Measurements from ENCODE around the gene TTLL9.
A peak's percentile ranks its signal among the peaks of the same experiment; 100 is the strongest.

TTLL9 gene

DNA sequence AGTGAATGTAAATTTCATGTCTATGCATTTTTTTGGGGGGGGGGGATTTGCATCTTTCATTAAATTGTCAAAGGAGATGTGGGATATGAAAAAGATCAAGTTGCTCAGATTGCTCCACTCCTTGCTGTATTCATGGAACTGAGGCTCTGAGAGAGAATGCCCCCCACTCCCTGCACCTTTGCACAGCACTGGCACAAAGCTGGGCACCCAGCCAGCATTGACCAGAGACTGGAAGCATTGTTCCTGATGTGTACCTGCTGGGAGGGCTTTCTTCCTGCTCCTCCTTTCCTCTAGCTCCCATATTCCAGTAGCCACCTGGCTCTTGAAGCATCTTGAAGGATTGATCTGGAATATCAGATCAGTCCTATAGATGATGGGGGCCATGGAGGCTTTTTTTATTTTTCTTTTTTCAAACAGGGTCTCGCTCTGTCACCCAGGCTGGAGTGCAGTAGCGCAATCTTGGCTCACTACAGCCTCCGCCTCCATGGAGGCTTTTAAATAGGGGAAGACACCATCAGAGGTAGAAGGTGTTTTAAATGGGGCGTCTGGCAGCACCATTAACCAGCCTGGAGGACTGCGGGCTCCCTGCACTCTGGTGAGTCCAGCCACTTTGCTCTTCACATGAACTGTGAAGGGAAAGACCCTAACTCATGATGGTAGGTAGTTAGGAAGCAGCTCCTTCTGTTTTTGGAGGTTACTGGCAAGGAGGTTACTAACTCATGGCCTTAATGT, 11.0 kb upstream of the TTLL9 start:
- DNase-seq, result peak; percentile 15

DNA sequence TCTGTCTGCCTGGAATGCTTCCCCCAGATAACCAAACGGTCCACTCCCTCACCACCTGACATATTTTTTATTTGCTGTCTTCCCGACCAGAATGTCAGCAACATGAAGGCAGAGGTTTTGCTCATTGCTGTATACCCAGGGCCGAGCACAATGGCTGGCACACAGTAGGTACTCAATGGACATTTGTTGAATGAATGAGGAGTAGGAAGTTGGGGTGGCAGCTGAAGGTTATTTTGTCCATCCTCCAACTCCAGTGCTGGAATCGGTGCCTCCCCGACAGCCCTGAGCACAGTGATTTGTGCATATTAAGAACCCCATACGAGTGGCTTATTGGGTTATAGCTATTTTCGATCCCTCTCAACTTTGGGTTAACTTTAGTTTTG, 10.4 kb upstream of the TTLL9 start:
- no peak for DNase-seq

DNA sequence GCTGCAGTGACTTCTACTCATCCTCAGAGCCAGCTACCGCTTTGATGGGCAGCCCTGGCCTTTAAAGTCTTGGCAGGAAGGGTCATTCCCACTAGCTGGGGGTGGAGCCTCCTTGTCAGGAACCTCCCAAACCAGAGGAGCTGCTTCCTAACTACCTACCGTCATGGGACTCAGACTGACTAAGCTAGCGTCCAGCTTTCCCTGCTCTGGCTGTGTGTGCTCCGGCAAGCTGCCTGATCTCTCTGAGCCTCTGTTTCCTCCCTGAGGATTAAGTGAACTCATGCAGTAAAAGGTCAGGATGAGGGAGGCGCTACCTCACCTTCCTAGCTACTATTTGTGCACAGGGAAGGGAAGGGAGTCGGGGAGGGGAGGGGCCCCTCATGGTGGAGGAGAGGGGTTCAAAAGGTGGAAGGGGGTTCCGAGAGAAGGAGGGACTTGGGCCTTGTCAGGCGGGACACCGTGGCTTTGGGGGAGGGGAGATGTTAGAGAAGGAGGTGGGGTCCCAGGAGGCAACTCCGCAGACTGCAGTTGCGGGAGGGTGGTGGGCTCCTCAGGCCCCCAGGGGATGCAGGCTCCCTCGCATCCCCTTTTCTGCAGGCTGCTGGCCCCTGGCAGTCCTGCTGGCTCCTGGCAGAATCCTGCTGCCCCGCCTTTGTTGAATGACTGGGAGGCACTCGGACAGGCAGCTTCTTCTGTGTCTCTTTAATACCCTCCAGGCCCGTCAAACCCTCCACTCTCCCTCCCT, 9.9 kb upstream of the TTLL9 start:
- peak; percentile 40 for DNase-seq

DNA sequence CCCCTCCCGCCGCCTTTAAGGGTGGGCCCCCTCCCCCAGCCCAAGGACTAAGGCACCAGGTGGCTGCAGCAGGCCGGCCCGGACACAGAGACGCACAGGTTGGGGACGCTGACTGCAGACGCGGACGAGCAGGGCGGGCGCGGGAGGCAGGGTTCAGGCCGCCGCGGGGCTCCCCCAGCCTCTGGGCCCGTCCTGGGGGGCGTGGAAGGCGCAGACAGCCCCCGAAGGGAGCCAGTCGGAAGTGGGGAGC, 9.4 kb upstream of the TTLL9 start:
- DNase-seq, result no peak

DNA sequence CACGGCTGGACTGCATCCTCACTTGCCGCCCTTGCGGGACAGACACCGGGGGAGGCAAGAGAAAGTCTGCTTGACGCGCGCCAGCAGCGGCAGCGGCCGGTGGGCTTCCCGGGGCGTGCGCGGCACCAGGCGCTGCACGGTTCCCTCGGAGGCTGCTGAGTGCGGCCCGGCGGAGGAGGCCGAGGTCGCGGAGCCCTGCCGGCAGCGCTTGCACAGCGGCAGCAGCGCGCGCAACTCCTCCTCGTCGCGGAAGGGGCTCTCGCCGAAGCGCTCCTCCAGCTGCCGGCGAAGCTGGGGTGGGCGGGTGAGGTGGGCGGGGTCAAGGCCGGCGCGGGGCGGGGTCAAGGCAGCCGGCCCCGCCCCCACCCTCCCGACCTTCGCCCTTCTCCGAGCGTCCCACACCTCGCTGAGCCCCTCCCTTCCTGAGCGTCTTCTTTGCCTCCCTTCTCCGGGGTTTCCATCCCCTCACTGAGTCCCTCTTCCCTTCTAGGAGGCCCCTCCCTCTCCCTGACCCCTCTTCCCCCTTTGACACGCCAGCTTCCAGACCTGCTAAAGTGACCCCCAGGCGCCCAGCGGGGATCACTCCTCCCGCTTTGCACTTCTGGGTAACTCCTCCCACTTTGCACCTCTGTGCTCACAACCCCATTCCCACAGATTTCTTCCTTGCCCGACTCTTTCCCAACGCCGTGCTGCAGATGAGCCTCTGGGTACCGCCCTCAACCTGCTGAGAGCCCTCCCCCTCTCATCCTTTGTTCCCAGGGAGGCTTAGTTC, 8.9 kb upstream of the TTLL9 start:
- DNase-seq, result peak; percentile 83

DNA sequence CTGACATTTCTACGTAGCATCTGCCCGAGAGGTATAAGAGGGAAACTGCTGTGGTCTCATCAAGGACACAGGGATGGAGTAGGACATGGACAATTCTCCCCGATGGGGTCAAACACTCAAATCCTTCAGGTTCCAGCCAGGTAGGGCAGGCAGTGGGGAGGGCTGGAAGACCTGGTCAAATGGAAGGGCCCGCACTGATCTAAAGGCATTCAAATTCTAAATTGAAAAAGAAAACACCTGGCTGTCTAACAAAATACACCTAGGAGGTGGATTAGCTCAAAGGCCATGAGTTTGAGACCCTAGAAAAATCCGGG, 8.3 kb upstream of the TTLL9 start:
- DNase-seq, result no peak

DNA sequence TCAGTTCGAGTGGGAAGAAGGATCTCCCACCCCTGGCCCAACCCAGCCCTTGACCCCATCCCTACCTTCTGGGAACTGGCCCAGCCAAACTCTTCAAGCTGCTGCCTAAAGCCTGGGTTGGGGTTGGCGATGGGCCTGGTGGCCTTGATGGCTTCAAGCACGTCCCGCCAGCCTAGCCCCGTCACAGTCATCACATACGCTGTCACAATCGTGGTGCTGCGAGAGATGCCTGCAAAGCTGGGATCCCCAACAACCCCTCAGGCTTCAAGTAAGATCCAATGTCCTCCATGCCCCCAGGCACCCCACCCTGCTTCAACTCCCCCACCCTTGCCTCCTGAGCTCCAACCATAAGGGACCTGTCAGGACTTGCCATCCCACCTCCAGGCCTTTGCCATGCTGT, 7.9 kb upstream of the TTLL9 start:
- peak; percentile 16 for DNase-seq

DNA sequence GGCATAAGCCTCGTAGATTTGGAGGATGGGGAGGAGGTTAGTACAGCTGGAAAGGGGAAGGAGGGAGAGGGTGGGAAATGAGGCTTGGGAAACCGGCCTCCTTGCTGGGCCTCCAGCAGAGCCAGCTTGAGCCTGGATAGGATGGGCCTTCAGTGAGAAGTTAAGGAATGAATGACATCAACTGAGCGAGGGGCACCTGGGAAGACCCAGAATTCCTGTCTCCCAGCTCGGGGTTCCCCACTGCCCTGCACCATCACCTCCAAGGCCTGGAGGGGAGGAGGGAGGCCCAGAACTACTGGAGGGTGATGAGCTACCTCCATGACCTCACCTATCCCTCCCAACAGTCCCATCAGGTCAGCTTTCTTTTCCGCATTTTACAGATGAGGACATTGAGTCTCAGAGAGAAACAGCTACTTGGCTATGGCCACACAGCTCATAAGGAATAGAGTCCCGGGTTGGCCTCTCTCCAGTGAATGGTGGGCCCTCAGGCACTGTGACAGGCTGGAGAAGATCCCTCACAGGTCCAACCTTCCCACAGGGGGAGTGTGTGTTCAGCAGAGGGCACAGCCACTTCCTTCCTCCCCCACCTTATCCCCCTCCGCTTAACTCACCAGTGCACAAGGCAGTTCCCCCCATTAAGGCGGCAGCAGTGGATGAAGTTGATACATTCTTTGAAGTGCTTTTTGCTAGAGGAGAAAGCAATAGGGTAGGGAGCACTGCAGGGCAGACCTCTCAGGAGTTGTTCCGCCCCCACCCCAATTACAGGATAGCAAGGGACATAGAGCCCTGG, 6.9 kb upstream of the TTLL9 start:
- DNase-seq, result peak; percentile 13

DNA sequence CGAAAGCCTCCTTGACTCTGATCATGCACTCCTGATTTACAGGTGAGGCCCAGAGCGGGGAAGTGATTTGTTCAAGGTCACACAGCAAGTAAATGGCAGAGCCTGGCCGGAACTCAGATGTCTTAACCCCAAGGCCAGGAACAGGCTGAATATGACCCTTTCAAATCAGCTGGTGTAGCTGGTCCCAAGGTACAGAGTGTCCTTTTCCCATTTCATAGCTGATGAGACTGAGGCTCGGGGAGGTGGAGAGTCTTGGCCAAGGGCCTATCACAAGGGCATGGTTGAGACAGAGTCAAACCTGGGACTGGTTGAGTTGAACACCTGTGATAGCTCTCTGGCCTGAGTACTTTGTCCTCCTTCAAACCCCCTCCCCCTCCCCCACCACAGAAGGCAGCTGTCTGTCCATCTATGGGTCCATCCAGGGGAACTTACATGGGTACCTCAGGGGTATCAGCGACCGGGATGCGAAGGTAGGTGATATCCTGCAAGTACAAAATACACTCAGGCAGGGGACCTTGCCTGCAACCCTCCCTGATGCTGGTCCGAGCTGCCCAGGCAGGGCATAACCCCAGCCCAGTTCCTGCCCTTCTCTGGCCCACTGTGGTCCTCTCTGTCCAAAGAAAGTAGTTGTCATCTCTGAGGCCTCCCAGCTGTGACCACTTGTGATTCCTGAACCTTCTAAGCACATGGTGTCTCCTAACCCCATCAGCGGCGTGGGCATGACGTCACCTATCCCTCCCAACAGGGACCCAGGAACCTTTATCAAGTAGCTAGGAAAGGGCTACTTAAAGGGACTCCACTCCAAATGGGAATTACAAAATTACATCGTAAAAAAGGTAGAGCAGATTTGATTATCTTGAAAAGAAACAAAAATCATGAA, 5.7 kb upstream of the TTLL9 start:
- DNase-seq, result peak; percentile 11

DNA sequence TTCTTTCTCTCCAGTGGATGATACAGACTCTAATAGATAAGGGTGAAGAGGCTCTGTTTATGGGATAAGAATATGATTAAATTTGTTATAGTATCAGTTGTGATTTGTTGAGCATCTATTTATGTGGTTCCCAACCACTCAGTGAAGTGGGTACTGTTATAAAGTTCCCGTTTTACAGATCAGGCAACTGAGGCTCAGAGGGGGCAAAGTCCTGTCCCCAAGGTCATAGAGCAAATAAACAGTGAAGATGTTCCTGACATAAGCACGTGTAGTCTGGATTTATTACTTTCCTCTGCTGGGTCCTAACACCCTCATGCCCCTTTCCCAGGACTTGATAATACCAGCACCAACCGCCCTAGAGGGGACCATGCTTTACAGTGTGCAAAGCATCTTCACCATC, 4.2 kb upstream of the TTLL9 start:
- no peak for DNase-seq

DNA sequence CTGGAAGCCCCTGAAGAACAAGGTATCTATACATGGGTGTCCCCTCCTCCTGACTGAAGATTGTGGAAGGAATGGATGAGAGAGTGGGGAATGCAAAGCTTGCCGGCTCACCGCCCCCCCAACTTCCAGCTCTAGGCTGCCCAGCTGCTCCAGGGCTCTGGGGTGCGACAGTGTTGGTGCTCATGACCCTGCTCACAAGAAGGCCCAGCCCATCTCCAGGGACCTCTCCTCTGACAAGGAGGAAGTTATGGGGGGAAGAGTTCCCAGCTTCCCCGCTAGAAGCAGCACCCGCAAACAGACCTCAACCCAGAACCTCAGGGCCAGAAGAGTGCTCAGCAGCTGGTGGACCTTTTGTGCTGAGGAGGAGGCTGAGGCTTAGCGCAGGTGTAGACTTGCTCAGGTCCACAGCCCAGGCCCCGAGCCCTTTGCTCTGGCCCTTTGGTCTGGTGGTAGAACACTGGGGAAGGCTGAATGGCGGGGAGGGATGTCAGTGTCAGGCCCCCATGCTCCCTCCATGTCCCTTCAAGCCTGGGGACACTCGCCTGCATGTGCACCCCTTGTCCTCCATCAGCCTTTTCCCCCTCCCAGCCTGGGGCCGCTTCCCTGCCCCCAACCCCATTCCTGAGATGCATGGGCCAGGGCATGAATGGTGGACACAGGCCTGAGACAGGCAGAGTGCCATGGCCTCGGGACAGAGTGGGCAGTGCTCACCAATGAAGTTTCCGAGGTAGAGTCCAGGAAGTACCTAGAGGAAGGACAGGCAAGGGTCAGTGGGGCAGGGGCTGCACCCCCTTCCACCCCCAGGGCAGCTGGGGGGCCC, 1.4 kb upstream of the TTLL9 start:
- peak; percentile 22 for DNase-seq

DNA sequence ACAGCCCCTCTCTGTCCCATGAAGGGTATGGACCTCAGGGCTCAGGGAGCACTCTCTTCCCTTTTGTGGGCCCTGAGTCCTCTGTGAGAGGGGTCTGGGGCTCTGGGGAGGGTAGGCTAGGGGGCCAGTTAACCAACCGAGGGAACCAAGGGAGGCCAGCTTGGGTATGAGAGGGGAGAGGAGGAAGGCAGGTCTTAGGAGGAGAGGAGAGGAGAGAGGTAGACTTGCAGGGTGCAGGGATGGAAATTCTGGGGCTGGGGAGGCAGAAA, 827 bp upstream of the TTLL9 start:
- no peak for DNase-seq

DNA sequence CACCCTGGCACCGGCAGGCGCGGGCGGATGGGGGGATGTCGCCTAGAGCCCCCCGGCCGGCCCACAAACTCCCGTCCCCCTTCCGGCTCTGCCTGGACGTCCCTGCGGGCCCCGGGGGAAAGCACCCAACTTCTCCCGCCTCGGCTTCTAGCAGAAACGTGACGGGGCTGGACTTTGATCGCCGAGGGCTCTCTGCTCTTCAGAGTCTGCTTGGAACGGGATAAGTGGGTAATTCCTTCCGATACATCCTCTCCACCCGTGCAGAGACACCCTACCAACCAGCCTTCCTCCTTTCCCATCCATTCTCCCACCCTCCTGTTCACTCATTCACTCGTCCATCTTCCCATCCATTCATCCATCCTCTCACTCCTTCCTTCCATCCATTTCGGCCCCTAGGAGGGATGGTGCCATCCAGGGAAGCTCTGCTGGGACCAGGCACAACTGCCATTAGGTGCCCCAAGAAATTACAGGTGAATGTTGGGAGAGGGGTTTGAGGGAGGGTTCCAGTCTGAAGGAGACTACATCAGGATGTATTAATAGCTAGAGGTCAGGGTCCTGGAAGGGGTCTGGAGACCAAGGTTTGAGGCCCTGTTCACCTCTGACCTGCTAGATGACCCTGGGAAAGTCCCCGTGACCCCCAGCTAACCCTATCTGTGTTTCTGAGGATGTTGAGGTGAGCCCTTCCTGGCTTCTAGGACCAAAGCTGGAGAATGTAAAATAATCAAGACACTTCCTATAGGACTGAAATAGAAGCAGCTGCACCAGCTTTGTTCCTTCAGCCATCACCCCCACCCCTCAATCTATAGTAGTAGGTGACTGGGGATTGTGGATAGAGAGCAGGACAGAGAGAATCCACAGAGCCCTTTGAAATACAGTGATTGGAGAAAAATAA, 538 bp downstream of the TTLL9 start:
- DNase-seq, result no peak

DNA sequence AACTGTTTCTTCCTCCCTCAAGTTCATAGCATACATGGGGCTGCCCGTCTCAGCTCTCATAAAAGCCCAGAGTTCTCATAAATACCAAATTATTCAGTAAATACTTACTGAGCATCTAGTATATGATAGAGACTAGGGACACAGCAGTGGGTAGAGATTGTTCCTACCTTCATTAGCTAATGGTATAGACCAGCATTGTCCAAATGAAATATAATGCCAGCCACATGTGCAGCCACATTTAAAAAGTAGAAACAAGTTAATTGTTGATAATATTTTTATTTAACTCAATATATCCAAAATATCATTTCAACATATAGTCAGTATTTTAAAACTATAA, 1.2 kb downstream of the TTLL9 start:
- no peak for DNase-seq

DNA sequence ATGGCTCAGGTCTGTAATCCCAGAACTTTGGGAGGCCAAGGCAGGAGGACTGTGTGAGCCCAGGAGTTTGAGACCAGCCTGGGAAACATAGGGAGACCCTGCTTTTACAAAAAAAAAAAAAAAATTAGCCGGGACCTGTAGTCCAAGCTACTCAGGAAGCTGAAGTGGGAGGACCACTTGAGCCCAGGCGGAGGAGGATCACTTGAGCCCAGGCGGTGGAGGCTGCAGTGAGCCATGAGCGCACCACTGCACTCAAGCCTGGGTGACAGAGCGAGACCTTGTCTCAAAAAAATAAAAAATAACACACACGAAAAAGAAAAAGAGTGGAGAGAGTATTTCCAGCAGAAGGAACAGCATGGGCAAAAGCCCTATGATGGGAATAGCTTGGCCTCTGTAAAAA, 2.0 kb downstream of the TTLL9 start:
- DNase-seq, result no peak

DNA sequence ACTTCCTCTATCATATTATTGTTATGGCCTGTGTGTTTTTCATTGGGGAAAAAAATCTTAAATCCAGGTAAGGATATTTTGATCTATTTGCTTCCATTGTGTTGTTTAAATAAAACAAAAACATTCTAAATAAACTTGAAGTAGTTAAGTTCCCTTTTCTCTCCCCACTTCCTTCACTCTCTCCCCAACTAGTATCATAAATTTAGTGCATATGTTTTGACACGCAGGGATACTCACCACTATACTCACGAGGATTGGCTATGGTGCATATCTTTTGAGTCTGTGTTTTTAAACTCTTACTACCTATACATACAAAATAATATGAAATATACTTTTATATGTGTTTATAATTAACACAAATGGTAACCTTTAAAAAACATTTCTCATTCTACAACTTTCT, 5.2 kb downstream of the TTLL9 start:
- DNase-seq, result no peak

DNA sequence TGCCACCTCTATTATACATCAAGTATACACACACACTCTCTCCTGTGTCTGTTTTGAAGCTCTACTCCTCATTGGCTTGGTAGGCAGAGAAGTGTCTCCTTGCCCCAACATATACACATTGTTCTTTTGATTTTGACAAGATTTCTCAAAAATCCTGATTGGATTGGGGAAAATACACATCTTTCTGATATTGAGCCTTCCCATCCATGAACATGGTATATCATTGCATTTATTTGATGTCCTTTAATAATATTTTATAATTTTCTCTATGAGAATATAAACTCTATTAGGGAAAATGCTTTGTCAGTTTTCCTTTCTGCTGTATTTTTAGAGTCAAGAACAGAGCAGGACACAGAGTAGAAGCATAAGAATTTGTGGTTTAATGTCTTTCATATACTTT, 7.2 kb downstream of the TTLL9 start:
- DNase-seq, result no peak

DNA sequence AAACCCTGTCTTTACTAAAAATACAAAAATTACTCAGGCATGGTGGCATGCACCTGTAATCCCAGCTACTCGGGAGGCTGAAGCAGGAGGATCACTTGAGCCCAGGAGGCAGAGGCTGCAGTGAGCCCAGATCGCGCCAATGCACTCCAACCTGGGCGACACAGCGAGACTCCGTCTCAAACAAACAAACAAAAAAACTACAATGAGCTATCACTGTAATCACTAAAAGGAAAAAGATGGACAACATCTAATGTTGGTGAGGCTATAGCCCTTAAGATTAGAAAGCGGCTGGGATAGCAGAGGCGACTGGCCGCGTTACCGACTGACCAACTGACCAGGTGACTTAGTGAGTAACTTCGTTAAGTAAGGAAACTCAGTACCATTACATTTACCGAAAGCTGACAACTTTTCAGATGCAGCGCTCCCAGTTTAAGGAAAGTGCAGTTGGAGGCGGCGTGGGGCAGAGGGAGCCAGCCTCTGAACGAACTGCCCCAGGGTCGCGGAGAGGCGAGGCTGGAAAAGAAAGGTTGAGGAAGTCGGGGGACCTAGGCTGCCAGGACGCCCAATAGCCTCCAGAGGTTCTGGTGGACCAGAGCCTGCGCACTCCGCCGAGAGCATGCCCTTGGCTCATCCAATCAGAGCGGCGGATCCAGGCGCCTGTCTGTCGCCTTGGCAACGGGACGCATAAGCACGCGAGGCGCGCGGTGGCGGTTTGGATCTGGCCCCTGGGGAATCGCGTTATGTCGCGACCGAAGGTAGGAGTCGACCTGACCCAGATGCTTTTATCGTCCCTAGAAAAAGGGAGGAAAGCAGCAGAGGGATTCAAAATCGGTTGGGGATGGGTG, 8.9 kb downstream of the TTLL9 start:
- peak; percentile 93 for DNase-seq

DNA sequence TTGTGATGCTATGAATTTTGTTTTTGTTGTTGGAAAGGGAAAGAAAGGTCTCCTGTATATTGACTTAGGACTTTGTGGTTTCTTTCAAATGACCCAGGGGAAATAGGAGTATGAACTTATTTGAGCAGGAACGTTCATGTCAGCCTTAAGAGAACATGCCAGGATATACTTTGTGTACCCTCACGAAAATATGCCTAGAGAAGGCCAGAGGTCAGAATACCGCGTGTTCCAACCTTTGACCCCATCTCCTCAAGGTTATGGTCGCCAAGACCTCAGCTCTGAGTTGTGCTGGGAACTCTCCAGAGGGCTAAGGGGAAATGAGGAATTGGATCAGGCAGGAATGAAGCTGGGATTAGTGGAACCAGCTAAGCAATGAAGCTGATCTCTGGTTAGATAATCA, 11.5 kb downstream of the TTLL9 start:
- no peak for DNase-seq

DNA sequence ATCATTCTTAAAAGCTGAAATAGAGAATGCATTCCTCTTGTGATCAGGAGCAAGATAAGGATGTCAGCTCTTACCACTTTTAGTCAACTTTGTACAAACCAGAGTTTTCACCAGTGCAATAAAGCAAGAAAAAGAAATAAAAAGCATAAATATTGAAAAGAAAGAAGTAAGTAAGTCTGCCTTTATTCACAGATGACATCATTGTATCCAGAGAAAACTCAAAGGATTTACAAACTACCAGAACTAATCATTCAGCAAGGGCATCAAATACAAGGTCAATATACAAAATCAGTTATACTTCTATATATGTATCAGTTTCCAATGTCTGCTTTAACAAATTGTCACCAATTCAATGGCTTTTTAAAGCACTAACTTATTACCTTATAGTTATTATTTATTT, 13.4 kb downstream of the TTLL9 start:
- no peak for DNase-seq
